ENCODE measurements around the gene ZNF622.
A peak's percentile ranks its signal among the peaks of the same experiment; 100 is the strongest.

The ZNF622 gene, protein sequence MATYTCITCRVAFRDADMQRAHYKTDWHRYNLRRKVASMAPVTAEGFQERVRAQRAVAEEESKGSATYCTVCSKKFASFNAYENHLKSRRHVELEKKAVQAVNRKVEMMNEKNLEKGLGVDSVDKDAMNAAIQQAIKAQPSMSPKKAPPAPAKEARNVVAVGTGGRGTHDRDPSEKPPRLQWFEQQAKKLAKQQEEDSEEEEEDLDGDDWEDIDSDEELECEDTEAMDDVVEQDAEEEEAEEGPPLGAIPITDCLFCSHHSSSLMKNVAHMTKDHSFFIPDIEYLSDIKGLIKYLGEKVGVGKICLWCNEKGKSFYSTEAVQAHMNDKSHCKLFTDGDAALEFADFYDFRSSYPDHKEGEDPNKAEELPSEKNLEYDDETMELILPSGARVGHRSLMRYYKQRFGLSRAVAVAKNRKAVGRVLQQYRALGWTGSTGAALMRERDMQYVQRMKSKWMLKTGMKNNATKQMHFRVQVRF

DNA sequence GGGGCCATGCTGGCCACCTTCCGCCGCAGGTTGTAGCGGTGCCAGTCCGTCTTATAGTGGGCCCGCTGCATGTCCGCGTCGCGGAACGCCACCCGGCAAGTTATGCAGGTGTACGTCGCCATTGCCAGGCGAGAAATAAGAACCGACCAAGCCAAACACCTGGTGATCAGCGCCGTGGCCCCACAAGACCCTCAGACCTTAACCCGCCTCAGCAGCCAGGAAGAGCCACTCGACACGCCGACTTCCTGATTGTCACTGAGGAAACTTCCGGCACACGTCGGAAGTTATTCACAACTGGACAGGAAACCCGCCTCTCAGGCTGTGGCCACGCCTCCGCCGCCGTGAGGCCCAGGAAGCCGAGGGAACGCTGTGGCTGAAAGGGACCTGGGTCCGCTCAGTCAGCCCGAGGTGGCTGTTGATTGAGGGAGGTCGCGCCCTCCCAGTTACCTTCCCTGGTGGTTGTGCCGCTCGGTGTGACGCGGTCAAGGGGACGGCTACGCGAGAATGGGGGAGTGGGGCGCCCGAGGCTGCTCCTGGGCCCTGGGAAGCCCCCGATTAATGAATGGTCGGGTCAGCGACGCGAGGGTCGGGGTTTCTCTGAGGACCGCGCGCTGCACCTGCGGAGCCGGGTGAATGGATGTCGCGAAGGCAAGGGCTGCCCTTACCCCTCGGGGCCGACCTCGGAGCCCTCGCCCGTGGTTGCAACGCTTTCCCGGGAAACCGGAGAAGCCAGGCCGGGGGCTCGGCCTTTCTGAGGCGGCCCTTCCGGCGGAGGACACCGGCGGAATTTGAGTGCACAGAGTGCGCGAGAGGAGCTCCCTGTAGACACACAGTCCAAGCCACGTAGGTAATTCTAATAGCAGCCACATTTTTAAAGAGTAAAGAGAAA is at the start of gene ZNF622:
TSS of gene ZNF622 (minus strand) at position 257 of the 889 bp plus-strand sequence. CDS start at position 122, 135 bp downstream.
- peak; percentile 80 for DNase-seq (ENCODE audit: low read depth)

DNA sequence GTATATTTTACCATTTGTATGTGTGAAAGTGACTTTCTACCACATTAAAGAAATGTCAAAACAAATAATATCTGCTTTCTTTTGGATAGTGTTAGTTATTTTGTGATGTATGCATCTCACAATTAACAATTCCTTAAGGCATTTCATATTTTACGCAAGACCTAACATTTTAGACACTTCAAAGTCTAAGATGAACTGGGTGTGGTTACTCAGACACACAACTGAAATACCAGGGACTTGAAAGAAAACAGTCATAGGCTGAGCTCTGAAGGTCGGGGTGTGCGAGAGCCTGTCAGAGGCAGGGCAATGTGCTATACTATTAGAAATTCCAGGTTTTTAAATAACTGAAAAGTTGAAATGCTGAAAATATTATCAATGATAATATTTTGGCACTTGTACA is 44.5 kb upstream of the ZNF622 start:
- no peak for DNase-seq (ENCODE audit: low read depth)

DNA sequence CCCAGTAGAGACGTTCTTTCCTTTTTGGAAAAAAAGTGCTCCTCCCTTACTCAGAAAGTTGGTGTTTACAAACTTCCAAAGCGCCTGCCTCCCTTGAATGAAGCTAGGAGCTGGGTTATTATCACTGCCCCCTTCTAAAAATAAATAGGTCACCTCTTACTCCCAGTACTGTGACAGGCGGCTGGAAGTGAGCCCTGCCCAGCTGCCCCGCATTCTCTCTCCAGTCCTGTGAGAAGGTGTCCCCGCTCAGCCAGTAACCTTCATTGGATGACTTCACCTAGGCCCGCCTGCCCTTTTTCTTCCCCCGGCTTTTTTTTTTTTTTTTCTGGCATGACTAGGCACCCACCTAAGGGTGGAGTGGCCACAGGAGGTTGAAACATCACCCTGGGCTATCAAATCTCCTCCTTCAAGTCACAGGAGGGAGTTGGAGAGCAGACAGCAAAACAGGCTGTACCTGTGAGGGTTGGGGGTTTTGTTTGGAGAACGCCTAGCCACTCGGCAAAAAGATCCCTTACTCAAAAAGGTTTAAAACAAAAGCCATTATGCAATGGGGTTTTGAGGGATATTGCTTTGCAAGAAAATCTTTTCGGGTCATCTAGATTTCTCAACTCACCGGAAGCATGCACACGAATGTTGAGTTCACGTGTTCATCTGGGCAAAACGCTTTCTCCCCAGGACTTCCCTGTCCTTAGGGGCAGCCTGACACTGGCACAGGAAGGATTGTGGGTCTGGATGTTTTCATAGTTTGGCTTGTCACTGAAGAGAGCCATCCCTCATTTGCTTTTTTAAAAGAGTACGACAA is 43.3 kb upstream of the ZNF622 start:
- no peak for DNase-seq (ENCODE audit: low read depth)

DNA sequence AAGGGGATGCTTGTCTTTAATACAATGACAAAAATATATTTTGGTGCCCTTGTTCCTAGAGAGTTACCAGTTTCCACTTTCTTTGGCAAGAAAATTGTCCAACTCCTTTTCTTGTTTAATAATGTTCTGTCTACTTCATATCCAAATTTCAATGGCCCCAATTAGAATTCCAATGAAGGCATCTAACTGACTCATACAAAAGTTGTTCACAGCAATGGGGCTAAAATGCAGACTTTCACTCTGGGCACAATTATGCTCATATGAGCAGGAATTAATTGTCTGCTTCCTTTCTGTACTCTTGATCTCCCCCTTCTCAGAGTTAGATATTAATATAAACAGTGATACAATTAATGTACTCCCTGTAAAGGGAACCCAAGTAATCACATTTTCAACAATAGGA is 42.1 kb upstream of the ZNF622 start:
- no peak for DNase-seq (ENCODE audit: low read depth)

DNA sequence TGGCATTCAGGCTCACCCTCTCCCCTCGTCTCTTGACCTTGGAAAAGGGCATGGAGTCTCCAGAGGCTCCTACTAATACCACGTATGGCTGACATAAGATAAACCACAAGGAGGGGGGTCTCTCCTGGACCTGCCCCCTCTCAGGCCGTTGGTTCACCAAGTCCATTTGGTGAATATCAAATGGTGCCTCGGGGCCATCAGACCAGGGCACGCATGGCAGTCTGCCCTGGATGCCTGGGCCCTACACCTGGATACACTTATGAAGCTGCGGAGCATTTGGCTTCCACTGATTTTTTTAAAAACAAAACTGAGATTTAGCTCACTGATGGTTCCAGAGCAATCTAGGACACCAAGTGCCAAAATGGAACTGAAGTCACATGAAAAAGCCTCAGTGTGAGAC is 40.3 kb upstream of the ZNF622 start:
- DNase-seq (ENCODE audit: low read depth) = no peak

DNA sequence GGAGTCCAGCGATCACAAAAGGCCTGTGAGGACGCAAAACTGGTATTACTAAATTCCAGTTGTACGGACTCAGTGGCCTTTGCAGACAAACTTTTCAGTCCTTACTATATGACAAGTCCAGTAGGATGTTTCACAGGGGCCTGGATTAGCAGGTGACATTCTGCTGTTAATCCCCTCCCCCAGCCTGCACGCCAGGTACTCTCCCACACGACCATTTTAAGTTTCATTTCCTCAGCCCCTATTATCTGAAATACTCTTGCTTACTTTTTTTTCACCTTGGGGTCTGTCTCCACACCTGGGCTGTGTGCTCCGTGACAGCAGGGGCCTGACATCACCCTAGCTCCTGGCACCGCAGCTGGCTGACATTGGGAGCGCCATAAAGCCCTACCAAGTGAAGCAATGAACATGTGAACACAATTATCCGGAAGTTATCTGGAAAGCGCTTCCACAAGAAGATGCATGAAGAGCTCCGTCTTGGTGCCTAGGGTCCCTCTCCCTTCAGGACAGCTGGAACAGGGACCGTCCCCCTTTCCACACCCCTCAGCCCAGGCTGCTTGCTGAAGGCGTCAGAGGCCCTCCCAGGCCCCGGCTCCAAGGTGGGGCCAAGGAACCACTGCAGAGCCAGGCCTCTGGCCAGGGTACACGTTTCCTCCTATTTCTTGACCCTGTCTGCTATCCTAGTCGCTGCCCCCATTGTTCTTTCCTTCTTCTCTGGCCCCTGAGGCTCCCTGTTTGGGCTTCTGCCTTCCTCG is 39.7 kb upstream of the ZNF622 start:
- DNase-seq (ENCODE audit: low read depth) = no peak

DNA sequence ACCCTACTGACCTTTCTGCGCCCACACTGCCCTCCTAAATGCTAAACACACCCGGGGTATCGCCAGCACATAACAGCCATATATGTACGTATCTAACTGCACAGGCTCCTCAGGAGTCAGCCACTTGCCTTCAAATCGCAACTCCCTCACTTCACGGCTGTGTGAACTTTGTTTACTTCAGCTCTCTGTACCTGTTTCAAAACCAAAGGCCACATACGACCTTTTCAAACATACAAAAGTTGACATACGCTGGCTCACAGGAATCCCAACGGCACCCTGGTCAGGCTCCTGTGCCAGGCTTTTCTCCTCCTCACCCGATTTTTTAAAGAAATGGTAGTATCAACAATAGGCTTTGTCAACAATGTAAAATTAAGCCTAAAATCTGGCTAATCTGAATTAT is 39.0 kb upstream of the ZNF622 start:
- DNase-seq (ENCODE audit: low read depth) = no peak

DNA sequence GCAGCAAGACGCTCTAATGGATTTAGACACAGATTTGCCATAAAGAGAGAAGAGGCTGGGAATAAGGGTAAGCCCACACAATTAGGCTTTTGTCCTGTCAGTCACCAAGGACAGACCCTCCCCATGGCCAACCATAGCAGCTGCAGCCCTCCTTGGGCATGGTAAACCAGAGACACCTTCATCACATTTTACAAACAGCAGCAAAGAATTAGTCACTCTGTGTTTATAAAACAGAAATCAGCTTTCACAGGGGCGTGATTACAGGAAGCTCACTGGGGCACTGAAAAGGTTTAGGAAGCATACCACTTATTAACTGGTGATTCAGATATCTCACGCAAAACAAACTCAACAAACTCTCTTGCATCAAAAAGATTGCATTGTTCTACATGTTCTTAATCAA is 37.3 kb upstream of the ZNF622 start:
- no peak for DNase-seq (ENCODE audit: low read depth)

DNA sequence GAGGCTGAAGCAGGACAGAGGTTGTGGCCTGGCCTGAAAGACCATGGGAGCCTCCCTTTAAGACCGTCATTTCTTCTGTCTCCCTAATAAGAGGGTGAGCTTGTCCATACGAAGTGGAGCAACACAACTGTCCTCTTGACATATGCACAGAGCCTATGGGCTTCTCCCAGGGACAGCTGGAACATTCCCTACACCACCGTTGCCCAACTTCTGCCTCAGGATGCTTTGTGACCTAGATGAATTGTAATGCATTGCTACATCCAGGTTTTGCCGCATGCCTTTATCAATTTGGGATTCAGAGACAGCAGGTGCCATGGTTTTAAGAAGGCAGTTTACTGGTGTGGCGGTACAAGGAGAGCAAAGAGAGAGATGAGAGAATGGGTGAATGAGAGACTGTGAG is 34.4 kb upstream of the ZNF622 start:
- DNase-seq (ENCODE audit: low read depth) = no peak

DNA sequence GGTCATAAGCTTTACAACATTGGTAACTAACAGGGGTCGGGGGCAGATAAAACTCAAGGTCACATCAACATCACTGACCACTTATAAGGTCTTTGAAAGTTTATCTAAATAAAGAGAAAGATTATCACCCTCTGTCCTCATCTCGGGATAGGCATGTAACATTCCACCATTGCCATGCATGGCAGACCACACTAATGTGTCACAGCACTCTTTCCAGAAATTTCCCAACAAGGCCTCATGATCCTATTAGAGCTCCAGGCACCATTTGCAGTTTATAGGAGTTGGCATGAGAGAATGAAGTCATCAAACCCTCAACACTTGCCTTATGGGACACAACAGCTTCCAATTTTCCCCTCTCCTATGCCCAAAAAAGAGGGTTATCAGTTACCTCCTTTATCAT is 31.9 kb upstream of the ZNF622 start:
- DNase-seq (ENCODE audit: low read depth) = no peak

DNA sequence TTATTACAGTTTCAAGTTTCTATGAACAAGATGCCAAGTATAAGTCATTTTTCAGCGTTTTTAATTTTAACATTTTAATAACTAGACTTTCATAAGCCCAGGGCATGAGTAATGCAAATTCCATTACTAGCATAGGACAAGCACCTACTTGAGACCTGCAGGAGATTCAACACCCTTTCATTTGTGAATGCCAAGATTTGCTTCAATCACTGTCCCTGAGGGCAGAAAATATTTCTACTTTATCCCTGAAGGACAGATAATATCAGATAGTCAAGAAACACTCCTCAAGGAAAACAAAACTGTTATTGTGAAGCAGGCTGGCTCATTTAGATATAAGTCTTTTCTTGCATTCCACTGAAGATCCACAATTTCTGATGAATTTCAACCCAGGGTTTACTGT is 27.7 kb upstream of the ZNF622 start:
- DNase-seq (ENCODE audit: low read depth) = no peak

DNA sequence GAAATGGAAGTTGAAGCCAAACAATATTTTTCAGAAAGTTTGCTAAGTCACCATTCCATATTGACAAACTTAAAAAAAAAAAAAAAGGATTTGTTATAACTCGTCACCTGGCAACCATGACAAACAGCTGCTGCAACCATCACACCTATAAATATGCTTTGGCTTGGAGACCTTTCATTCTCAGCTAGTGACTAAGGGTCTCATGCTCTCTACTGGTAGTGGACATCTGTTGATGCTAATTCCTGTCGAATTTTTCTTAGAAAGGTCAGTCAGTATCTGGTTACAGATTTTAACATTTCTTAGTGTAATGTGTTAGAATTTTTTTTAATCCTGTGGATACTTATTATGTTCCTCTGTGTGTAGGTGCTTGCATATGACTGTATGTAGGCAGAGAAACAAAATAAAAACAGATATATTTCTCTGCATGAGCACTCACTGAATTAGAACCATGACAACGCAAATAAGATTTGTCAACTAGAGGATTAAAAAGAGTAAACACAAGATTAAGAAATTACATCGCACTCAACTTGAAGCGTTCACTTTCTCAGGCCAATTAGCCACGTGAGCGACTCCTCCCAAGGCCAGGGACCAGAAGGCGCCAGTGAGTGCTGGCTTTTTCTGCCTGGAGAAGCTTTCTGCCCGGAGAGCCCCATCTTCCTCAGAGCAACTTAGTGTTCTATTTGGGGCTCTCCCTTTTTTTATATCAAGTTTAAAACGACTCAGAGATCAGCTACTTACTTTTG is 27.0 kb upstream of the ZNF622 start:
- DNase-seq (ENCODE audit: low read depth) = no peak

DNA sequence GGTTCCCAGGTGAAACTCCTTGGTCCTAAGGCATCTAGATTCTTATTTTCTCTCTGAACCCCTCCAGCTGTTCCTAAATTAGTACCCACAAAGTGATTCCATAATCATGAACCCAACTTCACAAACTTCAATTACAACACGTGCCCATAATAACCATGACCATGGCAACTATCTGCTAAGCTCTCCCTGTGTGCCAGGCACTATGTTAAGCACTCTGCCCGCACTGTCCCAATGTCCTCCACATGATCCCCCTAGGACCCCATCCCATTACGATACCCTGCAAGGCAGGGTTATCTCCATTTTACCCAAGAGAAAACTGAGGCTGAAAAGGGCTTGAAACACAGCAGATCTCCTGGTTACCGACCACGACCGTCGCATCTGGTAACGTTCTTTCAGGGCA is 25.3 kb upstream of the ZNF622 start:
- no peak for DNase-seq (ENCODE audit: low read depth)

DNA sequence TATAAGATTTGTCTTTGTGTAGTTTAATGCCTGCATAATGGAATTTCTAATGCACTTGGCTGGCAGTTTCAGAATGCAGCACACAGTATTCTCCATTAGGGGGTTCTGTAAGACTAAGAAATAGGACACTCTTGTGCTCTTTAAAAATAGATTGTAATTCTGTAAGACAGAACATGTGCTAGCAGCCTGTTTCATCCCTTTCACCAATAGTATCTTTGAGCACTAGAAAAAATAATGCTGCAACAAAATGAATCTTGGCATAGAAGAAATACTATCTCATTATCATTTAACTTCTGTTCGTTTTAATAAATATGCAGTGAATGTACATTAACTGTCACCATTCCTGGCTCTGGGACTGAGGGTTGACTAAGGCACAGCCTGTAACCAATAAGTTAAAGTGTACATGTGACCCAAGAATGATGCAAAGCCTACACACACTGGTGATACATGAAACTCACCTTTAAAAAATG is 23.8 kb upstream of the ZNF622 start:
- DNase-seq (ENCODE audit: low read depth) = no peak

DNA sequence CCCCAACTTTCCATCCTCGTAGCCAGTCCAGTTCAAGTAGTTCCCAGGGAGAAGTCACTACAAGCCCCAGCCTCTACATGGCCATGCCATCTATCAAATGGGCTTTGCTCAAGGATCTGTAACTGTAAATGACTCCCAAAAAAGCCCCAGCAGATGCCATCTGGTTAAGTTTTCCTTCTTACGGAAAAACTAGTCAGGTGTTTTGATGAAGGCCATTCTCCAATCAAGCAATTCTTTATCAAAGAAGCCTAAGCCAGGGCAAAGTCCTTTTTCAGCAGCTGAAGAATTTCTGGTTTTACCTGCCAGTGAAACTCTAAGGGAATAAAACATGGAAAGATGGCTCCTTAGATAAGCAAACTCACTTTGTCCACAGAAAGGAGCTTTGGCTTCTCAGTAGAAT is 21.9 kb upstream of the ZNF622 start:
- DNase-seq (ENCODE audit: low read depth) = no peak

DNA sequence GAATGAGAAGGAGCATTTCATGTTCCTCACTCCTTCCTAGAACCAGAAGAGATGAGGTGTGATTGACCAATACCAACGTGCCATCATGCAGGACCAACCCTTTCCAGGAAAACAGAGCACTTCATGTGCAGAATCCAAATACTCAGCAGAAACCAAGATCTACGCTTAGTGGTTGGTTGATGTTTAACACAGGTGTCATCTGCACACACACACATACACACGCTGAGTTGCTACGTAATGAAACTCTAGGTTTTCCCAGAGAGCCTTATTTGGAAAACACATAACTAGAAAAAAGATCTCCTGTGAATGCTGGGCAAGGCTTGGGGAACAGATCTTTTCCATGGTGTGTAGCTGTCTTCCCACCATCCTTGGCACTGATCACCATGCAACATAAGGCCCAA is 21.1 kb upstream of the ZNF622 start:
- no peak for DNase-seq (ENCODE audit: low read depth)

DNA sequence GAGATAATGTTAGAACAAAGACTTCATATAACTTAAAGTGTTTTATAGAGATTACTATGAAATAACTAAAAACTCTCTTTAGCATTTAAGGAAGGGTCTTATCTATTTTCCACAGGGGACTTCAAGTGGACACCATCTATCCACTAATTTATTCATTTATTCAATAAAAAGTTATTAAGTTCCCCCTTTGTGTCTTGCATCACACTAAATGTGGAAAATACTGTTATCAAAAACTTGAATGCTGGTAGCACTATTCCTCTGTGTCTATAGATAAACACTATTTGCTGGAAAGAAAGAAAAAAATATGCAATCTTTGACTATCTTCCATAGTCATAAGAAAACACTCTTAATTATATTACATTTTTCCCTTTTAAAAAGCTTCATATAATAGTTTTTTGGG is 20.1 kb upstream of the ZNF622 start:
- no peak for DNase-seq (ENCODE audit: low read depth)

DNA sequence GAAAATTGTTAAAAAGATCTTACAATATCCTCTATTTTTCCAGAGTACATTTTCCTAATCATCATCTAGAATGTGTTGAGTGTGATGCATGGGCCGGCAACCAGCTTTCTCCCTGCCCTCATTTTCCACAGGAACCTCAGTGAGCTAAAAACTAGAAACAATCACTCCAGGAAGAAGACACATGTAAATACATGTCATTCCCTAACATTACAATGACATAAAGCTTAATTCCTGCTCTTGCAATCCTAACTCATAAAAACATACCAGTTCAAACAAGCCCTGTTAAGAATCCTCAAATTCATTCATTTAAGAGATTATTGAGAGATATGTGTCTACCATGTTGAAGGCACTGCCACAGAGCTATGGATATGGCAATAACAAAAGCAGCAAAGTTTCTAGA is 18.5 kb upstream of the ZNF622 start:
- DNase-seq (ENCODE audit: low read depth) = no peak

DNA sequence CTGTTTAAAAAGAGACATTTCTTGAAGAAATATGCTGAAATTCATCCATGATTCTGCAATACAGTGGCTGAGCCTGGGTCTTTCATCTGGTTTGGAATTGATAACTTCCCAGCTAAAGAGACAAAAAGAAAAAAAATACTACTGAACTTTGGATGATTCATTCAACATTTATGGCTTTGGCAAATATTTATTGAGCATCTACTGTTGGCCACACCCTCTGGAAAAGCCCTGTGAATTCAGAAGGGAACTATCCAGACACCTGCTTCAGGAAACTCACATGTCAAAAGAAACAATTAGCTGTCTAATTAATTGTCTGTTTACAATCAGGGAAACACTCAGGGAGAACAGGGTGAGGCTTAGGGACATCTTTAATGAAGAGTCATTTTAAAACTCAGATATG is 17.8 kb upstream of the ZNF622 start:
- DNase-seq (ENCODE audit: low read depth) = no peak

DNA sequence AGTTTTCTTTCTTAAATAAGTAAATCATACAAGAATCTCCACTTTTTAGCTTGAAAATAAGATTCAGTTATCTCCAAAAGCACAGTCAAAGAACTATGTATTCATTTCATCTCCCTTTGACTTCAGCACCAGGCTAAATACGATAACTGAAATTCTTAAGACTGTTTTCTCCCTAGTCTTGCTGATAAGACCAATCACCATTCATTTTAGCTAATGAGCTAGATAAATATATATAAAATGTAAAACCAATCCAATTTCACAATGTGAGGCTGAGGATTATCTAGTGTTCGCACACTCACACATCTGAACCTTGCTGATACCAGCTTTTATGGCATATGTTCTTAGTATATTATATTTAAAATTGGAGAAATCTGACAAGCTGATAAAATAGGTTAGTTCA is 17.3 kb upstream of the ZNF622 start:
- no peak for DNase-seq (ENCODE audit: low read depth)

Measured in stimulated activated CD4-positive, alpha-beta T cell treated with anti-CD3 and anti-CD28 coated beads, Interleukin-2, amount 100 ng/mL, for 4 hours (primary cell).